Subcutaneous adipose tissue (tissue), 4 donors: ENCODE data around the gene DTNBP1. TPM values are rescaled to one million over a fixed set of nuclear protein-coding genes. Genes with fewer than 3 reads are reported as not detected.

Source experiments
- CTCF ChIP-seq: fragments of 450-650 bp; IDR thresholded peaks from one replicate; pipeline ENCODE4 v1.5.1; 2016; ENCODE audit warnings: low read depth, mild to moderate bottlenecking, control low read depth, antibody characterized with exemption, moderate library complexity
- total RNA-seq, 4 donors: library from RNA; depleted of rRNA; stranded (reverse); fragments of >200 nt; gene quantifications; one replicate each; pipeline ENCODE4 v1.1.0, GENCODE V29; 2016

DTNBP1 gene
- total RNA-seq, 4 donors from 2014 or later: 7.7 to 15.9 (median 12.5) TPM

GRCh38 chr6:15499125-15499524 is 163.7 kb downstream of the DTNBP1 start:
- TF ChIP-seq CTCF: no peak

- TF ChIP-seq CTCF: no peak
Observed at GRCh38 chr6:15498640-15499039, 164.2 kb downstream of the DTNBP1 start.

- TF ChIP-seq CTCF: no peak
Observed at GRCh38 chr6:15496345-15497131, 166.3 kb downstream of the DTNBP1 start.

- no peak for TF ChIP-seq CTCF
Observed at GRCh38 chr6:15495375-15495901, 167.4 kb downstream of the DTNBP1 start.

GRCh38 chr6:15493437-15494168 is 169.2 kb downstream of the DTNBP1 start:
- no peak for TF ChIP-seq CTCF

- no peak for TF ChIP-seq CTCF
Observed at GRCh38 chr6:15491986-15492269, 170.9 kb downstream of the DTNBP1 start.

GRCh38 chr6:15491255-15491985 is 171.4 kb downstream of the DTNBP1 start:
- TF ChIP-seq CTCF: no peak
